Measurements from ENCODE around the gene PRKG1. TPM values are rescaled to one million over a fixed set of nuclear protein-coding genes. Genes with fewer than 3 reads are reported as not detected.

Gene PRKG1
- total RNA-seq, 1 experiment from 2014 or later, result 16.5 TPM

DNA sequence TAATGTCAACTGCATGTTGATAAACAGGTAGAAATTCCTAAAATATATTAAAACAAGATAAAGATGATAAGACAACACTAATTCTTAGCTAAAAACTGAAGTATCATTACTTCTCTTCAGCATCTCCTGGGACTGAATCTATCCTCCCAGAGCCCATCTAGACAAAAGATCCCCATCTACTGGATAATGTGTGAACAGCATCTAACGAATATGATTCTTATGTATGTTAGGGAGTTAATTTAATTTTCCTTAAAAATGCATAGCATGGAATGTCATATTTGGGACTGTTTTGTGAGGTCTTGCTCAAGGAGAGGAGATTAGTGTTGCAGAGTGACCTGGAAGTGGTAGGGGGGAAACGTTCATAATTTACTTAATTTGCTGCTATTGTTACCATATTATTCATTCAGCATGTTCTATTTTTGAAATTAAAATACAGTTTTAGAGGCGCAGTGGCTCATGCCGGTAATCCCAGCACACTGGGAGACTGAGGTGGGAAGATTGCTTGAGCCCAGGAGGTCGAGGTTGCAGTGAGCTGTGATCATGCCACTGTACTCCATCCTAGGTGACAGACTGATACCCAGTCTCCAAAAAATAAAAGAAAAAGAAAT is 930.2 kb downstream of the PRKG1 start:
- H3K36me3 Mint-ChIP-seq, result peaks cover 39% of the 10 kb centered on the region
- no peak overlapping the region for H3K4me3 Mint-ChIP-seq
- peaks cover 3% of the 10 kb centered on the region; the same call in 1 of the 2 replicates for H3K4me1 Mint-ChIP-seq
- ChIA-PET CTCF (interaction anchor here (0.6 to 2.6 kb wide), 29 partner anchors 11 to 1013 kb away, joined by 3 to 20 read pairs (median 4); partner anchors contain the start of gene DKK1), POLR2A (no interaction called here)
- no peaks in the 10 kb centered on the region for H3K27me3 Mint-ChIP-seq (ENCODE audit: low read depth)
- ATAC-seq, result peak; percentile 78
- H3K27ac Mint-ChIP-seq, result no peak overlapping the region
- H3K9me3 Mint-ChIP-seq, result peaks cover 39% of the 10 kb centered on the region
- DNase-seq (ENCODE audit: low spot score), result no peak
- no peak for TF ChIP-seq SOX15 (CRISPR knock-in tag; IDR thresholded peaks at IDR 0.05)
- TF ChIP-seq CTCF (IDR thresholded peaks at IDR 0.05), result peak; percentile 53

DNA sequence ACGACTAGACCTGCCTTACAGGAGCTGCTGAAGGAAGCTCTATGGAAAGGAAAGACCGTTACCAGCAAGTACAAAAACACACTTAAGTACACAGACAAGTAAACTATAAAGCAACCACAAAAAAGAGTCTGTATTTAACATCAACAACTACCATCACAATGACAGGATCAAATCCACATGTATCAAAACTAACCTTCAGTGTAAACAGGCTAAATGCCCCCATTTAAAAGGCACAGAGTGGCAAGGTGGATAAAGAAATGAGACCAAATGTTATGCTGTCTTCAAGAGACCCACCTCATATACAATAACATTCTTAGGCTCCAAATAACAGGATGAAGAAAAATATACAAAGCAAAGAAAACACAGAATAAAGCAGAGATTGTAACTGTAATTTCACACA is 932.8 kb downstream of the PRKG1 start:
- Mint-ChIP-seq H3K36me3 (peaks cover 55% of the 10 kb centered on the region), H3K4me1 (peaks cover 3% of the 10 kb centered on the region; the same call in 1 of the 2 replicates), H3K27me3 (ENCODE audit: low read depth) (no peaks in the 10 kb centered on the region; the same call in 1 of the 2 replicates), H3K9me3 (peaks cover 62% of the 10 kb centered on the region), H3K4me3 (no peak overlapping the region), H3K27ac (no peak overlapping the region)
- DNase-seq (ENCODE audit: low spot score), result no peak
- CTCF ChIA-PET, result no interaction called here
- no peak for TF ChIP-seq ZNF121 (CRISPR knock-in tag; IDR thresholded peaks at IDR 0.05)
- TF ChIP-seq CREM (CRISPR knock-in tag; IDR thresholded peaks at IDR 0.05), result no peak
- TF ChIP-seq, protein P1, sequence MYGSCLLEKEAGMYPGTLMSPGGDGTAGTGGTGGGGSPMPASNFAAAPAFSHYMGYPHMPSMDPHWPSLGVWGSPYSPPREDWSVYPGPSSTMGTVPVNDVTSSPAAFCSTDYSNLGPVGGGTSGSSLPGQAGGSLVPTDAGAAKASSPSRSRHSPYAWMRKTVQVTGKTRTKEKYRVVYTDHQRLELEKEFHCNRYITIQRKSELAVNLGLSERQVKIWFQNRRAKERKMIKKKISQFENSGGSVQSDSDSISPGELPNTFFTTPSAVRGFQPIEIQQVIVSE (CRISPR knock-in tag; IDR thresholded peaks at IDR 0.05; ENCODE audit: borderline replicate concordance), result no peak
- no peak for TF ChIP-seq ZNF423 (CRISPR knock-in tag; IDR thresholded peaks at IDR 0.05)
- ATAC-seq, result no peak
- POLR2A ChIA-PET, result no interaction called here

DNA sequence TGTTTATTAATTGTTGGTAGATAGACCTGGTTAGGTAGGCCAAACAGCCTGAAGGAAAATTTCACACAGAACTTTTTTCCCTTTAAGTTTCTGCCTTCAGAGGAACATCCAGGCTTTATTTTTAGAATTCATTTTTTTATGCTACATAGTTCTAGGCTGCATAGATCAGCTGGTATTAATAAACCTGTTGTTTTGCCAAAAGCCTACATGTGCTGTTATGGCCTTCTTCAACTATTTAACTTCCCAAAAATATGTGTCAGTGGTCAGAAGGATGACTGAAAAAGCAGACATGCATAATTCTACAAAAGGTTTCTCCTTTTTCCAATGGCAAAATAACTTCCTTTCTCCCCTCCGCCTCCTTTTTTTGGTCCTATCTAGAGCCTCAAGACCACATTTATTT is 936.8 kb downstream of the PRKG1 start:
- no peak for ATAC-seq
- no peaks in the 10 kb centered on the region; the same call in 1 of the 2 replicates for H3K4me1 Mint-ChIP-seq
- no peak overlapping the region for H3K4me3 Mint-ChIP-seq
- peaks cover 83% of the 10 kb centered on the region for H3K36me3 Mint-ChIP-seq
- POLR2A ChIA-PET, result no interaction called here
- peaks cover 91% of the 10 kb centered on the region for H3K9me3 Mint-ChIP-seq
- no peak overlapping the region for H3K27ac Mint-ChIP-seq
- CTCF ChIA-PET, result no interaction called here
- DNase-seq (ENCODE audit: low spot score), result no peak
- H3K27me3 Mint-ChIP-seq (ENCODE audit: low read depth), result peaks cover 4% of the 10 kb centered on the region; the same call in 1 of the 2 replicates
- TF ChIP-seq NR2C2 (CRISPR knock-in tag; IDR thresholded peaks at IDR 0.05) (no peak), TP53 (CRISPR knock-in tag; IDR thresholded peaks at IDR 0.05) (no peak), GABPB1 (CRISPR knock-in tag; IDR thresholded peaks at IDR 0.05) (no peak), GRHL2 (CRISPR knock-in tag; IDR thresholded peaks at IDR 0.05; ENCODE audit: insufficient replicate concordance, severe bottlenecking) (no peak), ZNF138 (CRISPR knock-in tag; conservative IDR thresholded peaks at IDR 0.05) (no peak), FOXK1 (CRISPR knock-in tag; IDR thresholded peaks at IDR 0.05) (no peak), ZNF396 (CRISPR knock-in tag; IDR thresholded peaks at IDR 0.05; ENCODE audit: borderline replicate concordance) (no peak), MXD4 (CRISPR knock-in tag; IDR thresholded peaks at IDR 0.05; ENCODE audit: borderline replicate concordance) (no peak), FOXJ3 (CRISPR knock-in tag; IDR thresholded peaks at IDR 0.05; ENCODE audit: borderline replicate concordance) (no peak), JAZF1 (CRISPR knock-in tag; IDR thresholded peaks at IDR 0.05) (no peak), HMGA2 (CRISPR knock-in tag; IDR thresholded peaks at IDR 0.05) (no peak), ZBTB21 (CRISPR knock-in tag; IDR thresholded peaks at IDR 0.05; ENCODE audit: borderline replicate concordance) (no peak), MLX (CRISPR knock-in tag; IDR thresholded peaks at IDR 0.05) (no peak), ZNF416 (CRISPR knock-in tag; IDR thresholded peaks at IDR 0.05) (no peak), FOXP1 (CRISPR knock-in tag; IDR thresholded peaks at IDR 0.05; ENCODE audit: borderline replicate concordance) (no peak), ESRRA (CRISPR knock-in tag; IDR thresholded peaks at IDR 0.05; ENCODE audit: borderline replicate concordance) (no peak), ZNF532 (CRISPR knock-in tag; IDR thresholded peaks at IDR 0.05; ENCODE audit: borderline replicate concordance) (no peak)
- TF ChIP-seq, protein P2, sequence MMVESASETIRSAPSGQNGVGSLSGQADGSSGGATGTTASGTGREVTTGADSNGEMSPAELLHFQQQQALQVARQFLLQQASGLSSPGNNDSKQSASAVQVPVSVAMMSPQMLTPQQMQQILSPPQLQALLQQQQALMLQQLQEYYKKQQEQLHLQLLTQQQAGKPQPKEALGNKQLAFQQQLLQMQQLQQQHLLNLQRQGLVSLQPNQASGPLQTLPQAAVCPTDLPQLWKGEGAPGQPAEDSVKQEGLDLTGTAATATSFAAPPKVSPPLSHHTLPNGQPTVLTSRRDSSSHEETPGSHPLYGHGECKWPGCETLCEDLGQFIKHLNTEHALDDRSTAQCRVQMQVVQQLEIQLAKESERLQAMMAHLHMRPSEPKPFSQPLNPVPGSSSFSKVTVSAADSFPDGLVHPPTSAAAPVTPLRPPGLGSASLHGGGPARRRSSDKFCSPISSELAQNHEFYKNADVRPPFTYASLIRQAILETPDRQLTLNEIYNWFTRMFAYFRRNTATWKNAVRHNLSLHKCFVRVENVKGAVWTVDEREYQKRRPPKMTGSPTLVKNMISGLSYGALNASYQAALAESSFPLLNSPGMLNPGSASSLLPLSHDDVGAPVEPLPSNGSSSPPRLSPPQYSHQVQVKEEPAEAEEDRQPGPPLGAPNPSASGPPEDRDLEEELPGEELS (CRISPR knock-in tag; IDR thresholded peaks at IDR 0.05), result no peak

Data from WTC11 (cell line).